ENCODE measurements around the gene CIC. TPM values are rescaled to one million over a fixed set of nuclear protein-coding genes. Genes with fewer than 3 reads are reported as not detected.

CIC gene
- total RNA-seq, 1 donor from 2014 or later, result 36.1 TPM

DNA sequence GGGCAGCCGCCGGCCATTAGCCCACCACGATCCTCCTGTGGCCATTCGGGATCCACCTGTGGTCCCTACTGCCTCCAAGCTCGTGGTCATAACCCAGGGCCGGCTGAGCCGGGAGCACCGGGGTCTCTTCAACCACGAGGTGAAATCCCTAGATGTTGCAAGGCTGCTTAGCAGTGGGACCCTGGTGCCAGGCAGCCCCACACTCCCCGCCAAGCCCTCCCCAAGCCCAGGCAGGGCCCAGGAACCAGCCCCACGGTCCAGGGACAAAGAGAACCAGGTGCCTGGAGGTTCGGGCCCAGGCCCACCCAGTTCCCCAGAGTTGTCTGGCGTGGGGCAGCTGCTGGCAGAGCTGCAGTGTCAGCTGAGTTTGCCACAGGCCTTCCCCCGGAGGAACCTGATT, 40.6 kb downstream of the CIC start:
- no peak for DNase-seq (ENCODE audit: extremely low spot score in 2 of 2)
- no peak overlapping the region for H3K4me3 ChIP-seq
- TF ChIP-seq POLR2A (IDR thresholded peaks at IDR 0.05), result no peak
- no peak for TF ChIP-seq POLR2AphosphoS5 (IDR thresholded peaks at IDR 0.05; ENCODE audit: insufficient read depth in 1 of 2, low read depth in 1 of 2)
- no peak for TF ChIP-seq CTCF (IDR thresholded peaks at IDR 0.05)
- H3K36me3 ChIP-seq, result no peaks in the 10 kb centered on the region
- peaks cover 12% of the 10 kb centered on the region for H3K4me1 ChIP-seq
- H3K9me3 ChIP-seq, result no peaks in the 10 kb centered on the region
- H3K27me3 ChIP-seq, result no peaks in the 10 kb centered on the region
- intact Hi-C loops (cut with DNase I), result no loop called here
- no peak overlapping the region for H3K27ac ChIP-seq

DNA sequence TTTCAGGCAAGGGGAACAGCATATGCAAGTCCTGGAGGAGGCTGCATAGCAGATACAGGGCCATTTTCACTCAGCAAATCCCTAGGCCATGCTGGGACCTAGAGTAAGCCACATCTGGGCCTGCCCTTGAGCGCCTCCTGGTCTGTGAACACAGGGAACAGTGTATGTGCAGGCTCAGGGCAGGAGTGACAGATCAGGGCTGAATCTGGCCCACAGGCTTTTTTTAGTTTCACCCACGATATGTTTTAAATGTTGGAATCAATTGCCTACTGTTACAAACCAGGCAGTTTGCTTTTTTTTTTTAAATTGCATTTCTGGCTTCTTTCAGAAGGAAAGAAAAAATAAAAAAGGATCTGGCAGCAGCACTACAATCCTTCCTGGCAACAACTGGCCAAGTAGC, 42.6 kb downstream of the CIC start:
- Histone ChIP-seq H3K4me3 (no peak overlapping the region), H3K27ac (no peak overlapping the region), H3K4me1 (peaks cover 12% of the 10 kb centered on the region), H3K27me3 (no peaks in the 10 kb centered on the region), H3K9me3 (no peaks in the 10 kb centered on the region), H3K36me3 (no peaks in the 10 kb centered on the region)
- no peak for DNase-seq (ENCODE audit: extremely low spot score in 2 of 2)
- intact Hi-C loops (cut with DNase I), result no loop called here
- TF ChIP-seq POLR2A (IDR thresholded peaks at IDR 0.05) (no peak), POLR2AphosphoS5 (IDR thresholded peaks at IDR 0.05; ENCODE audit: insufficient read depth in 1 of 2, low read depth in 1 of 2) (no peak), CTCF (IDR thresholded peaks at IDR 0.05) (no peak)

GRCh38 chr19:42312370-42312769, 43.3 kb downstream of the CIC start:
- Histone ChIP-seq H3K4me3 (no peak overlapping the region), H3K27ac (no peak overlapping the region), H3K4me1 (peaks cover 12% of the 10 kb centered on the region), H3K36me3 (no peaks in the 10 kb centered on the region), H3K27me3 (no peaks in the 10 kb centered on the region), H3K9me3 (no peaks in the 10 kb centered on the region)
- intact Hi-C loops (cut with DNase I), result no loop called here
- TF ChIP-seq CTCF (IDR thresholded peaks at IDR 0.05), result no peak
- no peak for TF ChIP-seq POLR2A (IDR thresholded peaks at IDR 0.05)
- TF ChIP-seq POLR2AphosphoS5 (IDR thresholded peaks at IDR 0.05; ENCODE audit: insufficient read depth in 1 of 2, low read depth in 1 of 2), result no peak
- DNase-seq (ENCODE audit: extremely low spot score in 2 of 2), result no peak

DNA sequence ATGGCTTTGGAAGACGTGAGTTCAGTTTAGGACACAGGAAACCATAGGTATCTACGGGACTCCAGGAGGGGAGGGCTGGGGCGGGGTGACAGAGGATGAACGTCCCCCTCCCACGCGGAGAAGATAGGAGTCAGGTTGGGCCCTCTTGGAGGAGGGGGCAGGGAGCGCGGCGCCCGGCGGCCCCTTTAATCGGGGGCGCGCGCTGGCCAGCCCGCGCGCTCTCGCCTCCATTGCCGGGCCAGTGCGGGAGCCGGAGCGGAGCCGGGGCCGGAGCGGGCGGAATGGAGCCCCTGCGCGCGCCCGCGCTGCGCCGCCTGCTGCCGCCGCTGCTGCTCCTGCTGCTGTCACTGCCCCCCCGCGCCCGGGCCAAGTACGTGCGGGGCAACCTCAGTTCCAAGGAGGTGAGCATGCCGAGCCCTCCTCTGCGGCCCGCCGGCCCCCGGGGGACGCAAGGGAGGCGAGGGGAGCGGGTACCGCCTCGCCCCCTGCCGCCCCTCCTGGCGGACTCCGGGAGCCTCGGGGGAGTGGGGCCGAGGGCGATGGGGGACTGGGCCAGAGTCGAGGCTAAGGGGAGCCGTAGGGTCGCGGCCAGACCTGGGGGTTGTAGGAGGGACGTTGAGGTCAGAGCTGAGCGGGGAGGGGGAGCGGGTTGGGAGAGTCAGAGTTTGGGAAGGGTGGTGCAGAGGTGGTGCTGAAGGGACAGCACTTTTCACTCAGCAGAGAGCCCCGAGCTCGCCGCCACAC, 44.2 kb downstream of the CIC start, which contains the start of gene TMEM145:
TMEM145 (plus strand) TSS at position 214 of the 744 bp plus-strand sequence; CDS start at position 282, 68 bp downstream.
- no peaks in the 10 kb centered on the region for H3K36me3 ChIP-seq
- no peaks in the 10 kb centered on the region for H3K27me3 ChIP-seq
- peak within 1 kb of the TSS; percentile 28 to 35 for H3K4me3 ChIP-seq
- intact Hi-C loops (cut with DNase I), result no loop called here
- H3K9me3 ChIP-seq, result no peaks in the 10 kb centered on the region
- peaks cover 12% of the 10 kb centered on the region for H3K4me1 ChIP-seq
- DNase-seq (ENCODE audit: extremely low spot score in 2 of 2), result no peak
- TF ChIP-seq CTCF (IDR thresholded peaks at IDR 0.05), result no peak
- TF ChIP-seq POLR2A (IDR thresholded peaks at IDR 0.05), result no peak
- no peak for TF ChIP-seq POLR2AphosphoS5 (IDR thresholded peaks at IDR 0.05; ENCODE audit: insufficient read depth in 1 of 2, low read depth in 1 of 2)
- H3K27ac ChIP-seq, result no peak within 1 kb of the TSS
